K562 (cell line): Measurements from ENCODE around the gene SDK1. TPM values are rescaled to one million over a fixed set of nuclear protein-coding genes. Genes with fewer than 3 reads are reported as not detected.

ENCODE experiments used
- ATAC-seq: fragments of 200-7000 bp; cut with Tn5 transposase; 3 replicates; pipeline ENCODE4 v1.9.1; 2020; ENCODE audit warnings: moderate library complexity
- BruUV-seq: library from RNA; stranded (reverse); fragments of 400-500 nt; replicated peaks from 2 replicates; lab custom pipeline; 2021; lab: Mats Ljungman, UMichigan
- CTCF ChIA-PET: fragments of 300-600 bp; formaldehyde crosslinking; extraction: SDS; loops from one replicate; lab custom pipeline; 2021; ENCODE audit warnings: low intra/inter-chr PET ratio; lab: Yijun Ruan, JAX
- POLR2A ChIA-PET: fragments of 300-600, 350-650 bp; sonication (Branson Sonifier 250); formaldehyde crosslinking; extraction: SDS; loops from one replicate; lab custom pipeline; 2021; ENCODE audit warnings: antibody characterized with exemption, inconsistent platforms; lab: Yijun Ruan, JAX
- DNase-seq, 4 experiments: peaks; one replicate each; pipeline versions ENCODE4 v3.0.0 to v3.0.0-alpha.2; 2011 to 2018; ENCODE audit warnings: low spot score in 3 of 4, mixed read lengths in 3 of 4; ENCODE audit errors: extremely low read depth in 1 of 4
- FAIRE-seq: peaks from 2 replicates; lab custom pipeline; 2011; peaks lifted over from hg19 to GRCh38; lab: Jason Lieb, UNC
- H2AFZ ChIP-seq: 2 replicates; pipeline ENCODE4 v1.6.0; 2011; ENCODE audit warnings: low read depth, low read length, control low read depth, inconsistent platforms
- H3K27ac ChIP-seq: fragments of 200-600 bp; 3 replicates; pipeline ENCODE4 v1.8.0; 2011; ENCODE audit warnings: low read depth, mild to moderate bottlenecking, control low read depth, inconsistent platforms, low read length, moderate library complexity, mixed read lengths; ENCODE audit errors: extremely low read depth
- H3K27me3 ChIP-seq, 2 experiments: fragments of 300-600 bp in 1 of 2; 2 replicates in 1 of 2; 3 replicates in 1 of 2; pipeline versions ENCODE4 v1.6.0 to v1.8.0; 2011; ENCODE audit warnings: inconsistent platforms in 2 of 2, low read length in 2 of 2, mild to moderate bottlenecking in 1 of 2, mixed read lengths in 1 of 2, moderate library complexity in 1 of 2; ENCODE audit not compliant: control insufficient read depth in 2 of 2, insufficient read depth in 2 of 2
- H3K36me3 ChIP-seq: fragments of 300-600 bp; 3 replicates; pipeline ENCODE4 v1.8.0; 2011; ENCODE audit warnings: mild to moderate bottlenecking, low read length, inconsistent platforms; ENCODE audit not compliant: control insufficient read depth, insufficient read depth
- H3K4me1 ChIP-seq, 2 experiments: fragments of 200-600 bp in 1 of 2; replicated peaks in 1 of 2; 2 replicates in 1 of 2; 3 replicates in 1 of 2; pipeline versions ENCODE4 v1.5.1 to v1.8.0; 2011; ENCODE audit warnings: inconsistent platforms in 2 of 2, low read length in 2 of 2, mild to moderate bottlenecking in 1 of 2, mixed read lengths in 1 of 2, moderate library complexity in 1 of 2; ENCODE audit not compliant: control insufficient read depth in 2 of 2, insufficient read depth in 2 of 2
- H3K4me2 ChIP-seq: 2 replicates; pipeline ENCODE4 v1.6.1; 2011; ENCODE audit warnings: low read length, control low read depth, inconsistent platforms, mixed read lengths; ENCODE audit not compliant: insufficient read depth
- H3K4me3 ChIP-seq: fragments of 200-600 bp; sonication (generic), shearing (Covaris generic); 2 replicates; pipeline ENCODE4 v1.5.1; 2016; ENCODE audit warnings: control low read depth, inconsistent platforms
- H3K79me2 ChIP-seq: fragments of 200-600 bp; 3 replicates; pipeline ENCODE4 v1.8.0; 2011; ENCODE audit warnings: low read length, inconsistent platforms; ENCODE audit not compliant: control insufficient read depth, insufficient read depth
- H3K9ac ChIP-seq, 2 experiments: 2 replicates each; pipeline versions ENCODE4 v1.6.0 to v1.6.1; 2011; ENCODE audit warnings: low read depth in 2 of 2, low read length in 2 of 2, control low read depth in 1 of 2, inconsistent platforms in 1 of 2, mild to moderate bottlenecking in 1 of 2, mixed read lengths in 1 of 2; ENCODE audit not compliant: insufficient read depth in 1 of 2
- H3K9me1 ChIP-seq: one replicate; pipeline ENCODE4 v1.6.0; 2011; ENCODE audit warnings: inconsistent platforms, mild to moderate bottlenecking, low read length, moderate library complexity; ENCODE audit not compliant: control insufficient read depth, insufficient read depth
- H3K9me3 ChIP-seq: replicated peaks from 2 replicates; pipeline ENCODE4 v1.5.1; 2011; ENCODE audit warnings: low read depth, low read length, inconsistent platforms; ENCODE audit not compliant: control insufficient read depth, insufficient read depth
- H4K20me1 ChIP-seq: replicated peaks from 2 replicates; pipeline ENCODE4 v1.6.1; 2011; ENCODE audit warnings: low read length, inconsistent platforms, mixed read lengths; ENCODE audit not compliant: control insufficient read depth, insufficient read depth
- BCOR ChIP-seq: fragments of 450-650 bp; IDR thresholded peaks from 2 replicates; pipeline ENCODE4 v1.6.1; 2016
- CAMTA2 ChIP-seq: fragments of 250-450 bp; sonication (Bioruptor Pico); conservative IDR thresholded peaks from 2 replicates; pipeline ENCODE4 v1.5.1; 2022
- GTF3C2 ChIP-seq: IDR thresholded peaks from 3 replicates; pipeline ENCODE4 v1.6.1; 2011; ENCODE audit warnings: borderline replicate concordance, mild to moderate bottlenecking, moderate library complexity; ENCODE audit not compliant: insufficient read length; ENCODE audit errors: extremely low read depth
- HDAC6 ChIP-seq: IDR thresholded peaks from 2 replicates; pipeline ENCODE4 v1.6.1; 2012; ENCODE audit warnings: low read depth, mild to moderate bottlenecking, control low read depth, inconsistent platforms, low read length, moderate library complexity
- KAT8 ChIP-seq: fragments of 450-650 bp; IDR thresholded peaks from 2 replicates; pipeline ENCODE4 v1.6.1; 2016; ENCODE audit warnings: low read depth, mild to moderate bottlenecking
- POLR2G ChIP-seq: fragments of 200-400 bp; formaldehyde crosslinking; IDR thresholded peaks from 2 replicates; pipeline ENCODE4 v1.6.1; 2017; ENCODE audit warnings: low read depth, mild to moderate bottlenecking, antibody characterized with exemption, low read length, moderate library complexity
- PRMT5 ChIP-seq: sonication (generic); formaldehyde crosslinking; IDR thresholded peaks from 2 replicates; pipeline ENCODE4 v1.5.0; 2020; ENCODE audit warnings: missing genetic modification reagents
- ZNF140 ChIP-seq: fragments of 250-450 bp; sonication (Bioruptor Pico); IDR thresholded peaks from 2 replicates; pipeline ENCODE4 v1.8.0; 2021; ENCODE audit warnings: moderate library complexity, mild to moderate bottlenecking, inconsistent platforms
- ZNF408 ChIP-seq: fragments of 250-450 bp; sonication (Bioruptor Pico); IDR thresholded peaks from 2 replicates; pipeline ENCODE4 v1.4.0; 2020; ENCODE audit warnings: low read depth, mild to moderate bottlenecking, moderate library complexity
- WGBS: fragments of 100-300 bp; shearing (Covaris generic); methylation state at CpG from one replicate; pipeline ENCODE4 v1.1.6; 2016; ENCODE audit warnings: low coverage, mixed read lengths; ENCODE audit not compliant: insufficient coverage; ENCODE audit errors: missing lambda C conversion rate; 5-methylcytosine and 5-hydroxymethylcytosine counted together
- in situ Hi-C: fragments of 300-500 bp; cut with MboI; formaldehyde crosslinking; loops from 4 replicates; pipeline ENCODE4 v1.15.0; 2018; ENCODE audit warnings: inconsistent platforms, mixed read lengths
- intact Hi-C: fragments of 100-400 bp; cut with micrococcal nuclease; formaldehyde crosslinking; loops from 2 replicates; pipeline ENCODE4 v1.14.2; 2022
- polyA plus RNA-seq, 8 experiments: library from polyadenylated mRNA; depleted of rRNA in 4 of 8; stranded (reverse) in 5 of 8; unstranded in 3 of 8; fragments of >200 nt; fragmentation: Nextera tagmentation in 2 of 8; fragmentation: Illumina TruSeq in 1 of 8; extraction: Ambion mirVana in 2 of 8; extraction: Trizol in 1 of 8; gene quantifications; 2 replicates each; pipeline versions ENCODE4 v1.2.1 to v1.2.3, GENCODE V29; 2011 to 2014; ENCODE audit warnings: inconsistent platforms in 1 of 8, missing spikeins in 1 of 8
- total RNA-seq, 7 experiments: library from RNA; depleted of rRNA in 6 of 7; stranded (reverse); fragments of >200 nt in 6 of 7; fragmentation: Illumina TruSeq in 2 of 7; extraction: Trizol in 2 of 7; gene quantifications; 2 replicates each; pipeline versions ENCODE4 v1.2.1 to v1.2.3, GENCODE V29; 2011 to 2021; ENCODE audit warnings: low replicate concordance in 1 of 7
- TF ChIP-seq, protein P1 (sequence below): sonication (generic); formaldehyde crosslinking; IDR thresholded peaks from 2 replicates; pipeline ENCODE4 v1.9.0; 2022; ENCODE audit warnings: mild to moderate bottlenecking, missing genetic modification reagents
- TF ChIP-seq, protein P2 (sequence below): fragments of 250-450 bp; sonication (Bioruptor Pico); IDR thresholded peaks from 2 replicates; pipeline ENCODE4 v1.8.0; 2021; ENCODE audit warnings: borderline replicate concordance, mild to moderate bottlenecking, moderate library complexity; ENCODE audit not compliant: poor library complexity, severe bottlenecking

SDK1 gene
- total and polyA plus RNA-seq, 9 of the 15 experiments (the other 6 are each of a cell fraction or from before 2014, with no cell fraction given), result 0.16 TPM; not detected in 8

- no peaks in the 10 kb centered on the region for H3K79me2 ChIP-seq
- no peak overlapping the region for H3K4me2 ChIP-seq
- H3K4me1 ChIP-seq, result no peaks in the 10 kb centered on the region
- intact Hi-C loops, result no loop called here
- WGBS, result 0% methylated on average over 6 of the region's 6 CpGs
- H3K9me3 ChIP-seq, result no peaks in the 10 kb centered on the region
- H3K9me1 ChIP-seq, result no peaks in the 10 kb centered on the region
- TF ChIP-seq POLR2G (no peak), CAMTA2 (CRISPR knock-in tag) (no peak)
- H3K36me3 ChIP-seq, result no peaks in the 10 kb centered on the region
- ATAC-seq (no peak), FAIRE-seq (no peak), DNase-seq (no peak)
- no peak overlapping the region for H3K9ac ChIP-seq
- no peak overlapping the region for H3K27ac ChIP-seq
- H3K27me3 ChIP-seq, result peaks cover 3 to 31% of the 10 kb centered on the region in 2 experiments; a peak in 3 of 5 replicates
- no TSS peak for BruUV-seq
- H2AFZ ChIP-seq, result no peak overlapping the region
- POLR2A ChIA-PET, result interaction anchor here (1.0 kb wide), 1 partner anchor 15 kb away, joined by 3 read pairs; no protein-coding TSS in a partner anchor
- no peak overlapping the region for H3K4me3 ChIP-seq
- H4K20me1 ChIP-seq, result no peaks in the 10 kb centered on the region
- in situ Hi-C loops, result no loop called here
- CTCF ChIA-PET, result no interaction called here
Observed at GRCh38 chr7:4185136-4185535, 884.1 kb downstream of the SDK1 start.

DNA sequence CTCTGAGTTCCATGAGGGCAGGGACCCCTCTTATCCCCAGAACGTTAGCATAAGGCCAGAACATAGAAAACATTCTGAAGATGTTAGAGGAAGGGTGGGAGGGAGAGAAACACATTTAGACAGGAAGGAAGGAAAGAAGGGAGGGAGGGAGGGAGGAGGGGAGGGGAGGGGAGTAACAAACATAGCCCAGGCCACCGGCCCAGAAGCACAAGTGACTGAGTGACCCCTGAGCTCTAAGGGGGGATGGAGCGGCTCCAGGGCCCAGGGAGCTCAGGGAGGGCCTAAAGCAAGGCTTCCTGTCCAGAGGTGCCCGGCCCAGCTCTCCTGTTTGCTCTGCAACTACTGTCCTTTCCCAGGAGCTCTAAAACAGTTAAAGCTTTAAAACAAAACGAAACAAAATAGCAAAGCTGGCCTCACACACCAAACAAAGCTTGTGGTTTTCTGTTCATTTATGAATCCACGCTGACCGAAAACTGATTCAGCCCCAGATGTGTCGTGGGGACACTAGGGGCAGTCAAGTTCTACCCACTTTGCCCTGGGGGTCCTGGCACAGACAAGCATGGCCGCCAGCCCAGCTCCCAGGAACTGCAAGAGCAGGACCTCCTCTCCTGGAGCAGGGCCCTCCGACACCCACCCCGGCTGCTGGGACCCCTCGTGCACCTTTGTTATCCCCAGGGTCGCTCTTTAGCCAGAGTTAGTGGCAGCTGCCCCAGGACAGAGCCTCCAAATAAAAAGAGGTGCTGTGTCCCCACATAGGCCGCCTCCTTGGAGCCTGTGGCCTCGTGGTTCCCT, 884.9 kb downstream of the SDK1 start:
- H3K9me3 ChIP-seq, result no peaks in the 10 kb centered on the region
- ATAC-seq, result no peak
- H3K79me2 ChIP-seq, result no peaks in the 10 kb centered on the region
- POLR2A ChIA-PET, result interaction anchor here (1.4 kb wide), 1 partner anchor 42 kb away, joined by 3 read pairs; no protein-coding TSS in a partner anchor
- no peaks in the 10 kb centered on the region for H3K36me3 ChIP-seq
- CTCF ChIA-PET, result no interaction called here
- H3K9ac ChIP-seq, result no peak overlapping the region
- no peaks in the 10 kb centered on the region for H3K4me1 ChIP-seq
- no peak overlapping the region for H3K4me2 ChIP-seq
- no peak for DNase-seq
- no peak overlapping the region for H3K27ac ChIP-seq
- 0% methylated on average over 12 of the region's 15 CpGs for WGBS
- H3K27me3 ChIP-seq, result peaks cover 5 to 37% of the 10 kb centered on the region in 2 experiments; a peak in 3 of 5 replicates
- H4K20me1 ChIP-seq, result peaks cover 3% of the 10 kb centered on the region; the same call in 1 of the 2 replicates
- H3K4me3 ChIP-seq, result no peak overlapping the region
- in situ Hi-C loops (no loop called here), intact Hi-C loops (no loop called here)
- H2AFZ ChIP-seq, result no peak overlapping the region
- FAIRE-seq, result no peak
- BruUV-seq, result no TSS peak
- H3K9me1 ChIP-seq, result no peaks in the 10 kb centered on the region
- TF ChIP-seq PRMT5 (no peak), HDAC6 (no peak), KAT8 (no peak), ZNF408 (no peak), ZNF140 (CRISPR knock-in tag) (no peak), GTF3C2 (no peak), BCOR (no peak)
- TF ChIP-seq, protein P1, sequence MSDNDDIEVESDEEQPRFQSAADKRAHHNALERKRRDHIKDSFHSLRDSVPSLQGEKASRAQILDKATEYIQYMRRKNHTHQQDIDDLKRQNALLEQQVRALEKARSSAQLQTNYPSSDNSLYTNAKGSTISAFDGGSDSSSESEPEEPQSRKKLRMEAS (CRISPR knock-in tag), result no peak
- TF ChIP-seq, protein P2, sequence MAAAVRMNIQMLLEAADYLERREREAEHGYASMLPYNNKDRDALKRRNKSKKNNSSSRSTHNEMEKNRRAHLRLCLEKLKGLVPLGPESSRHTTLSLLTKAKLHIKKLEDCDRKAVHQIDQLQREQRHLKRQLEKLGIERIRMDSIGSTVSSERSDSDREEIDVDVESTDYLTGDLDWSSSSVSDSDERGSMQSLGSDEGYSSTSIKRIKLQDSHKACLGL (CRISPR knock-in tag), result no peak
